ENCODE data around the gene KSR1.
"Not testable (repeated sequence)": the region's sequence is repeated elsewhere in the genome, so short reads cannot be mapped to it uniquely, and the experiment has no call there.

KSR1 gene

GRCh38 chr17:27455236-27455913 is 873 bp upstream of the KSR1 start:
- DNase-seq, result no peak

DNA sequence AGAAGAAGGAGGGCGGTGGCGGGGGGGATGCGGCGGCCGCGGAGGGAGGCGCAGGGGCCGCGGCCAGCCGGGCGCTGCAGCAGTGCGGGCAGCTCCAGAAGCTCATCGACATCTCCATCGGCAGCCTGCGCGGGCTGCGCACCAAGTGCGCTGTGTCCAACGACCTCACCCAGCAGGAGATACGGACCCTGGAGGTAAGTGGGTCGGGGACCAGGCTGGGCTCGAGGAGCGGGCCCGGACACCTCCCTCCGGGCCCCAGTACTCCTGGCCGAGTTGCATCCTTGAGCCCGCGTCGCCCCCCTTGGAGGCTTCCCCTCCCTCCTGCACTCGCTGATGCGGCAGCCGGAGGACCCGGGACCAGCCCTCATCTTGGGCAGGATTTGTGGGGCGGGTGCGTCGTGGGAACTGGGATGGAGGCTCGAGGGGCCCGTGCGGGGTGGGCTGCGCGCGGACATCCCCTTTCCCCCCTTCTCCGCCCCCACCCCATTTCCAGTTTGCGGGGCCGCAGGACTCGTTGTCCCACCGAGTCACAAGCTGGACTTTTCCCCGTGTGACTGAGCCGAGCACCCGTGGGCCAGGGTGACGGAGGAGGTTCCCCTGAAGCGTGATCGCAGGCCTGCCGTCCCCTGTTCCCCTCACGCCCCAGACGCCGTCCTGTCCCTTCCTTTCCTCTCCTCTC is 572 bp downstream of the KSR1 start:
- DNase-seq, result no peak

GRCh38 chr17:27457360-27457715 is 1.1 kb downstream of the KSR1 start:
- DNase-seq, result no peak

- no peak for DNase-seq
These were observed 1.7 kb downstream of the KSR1 start for GRCh38 chr17:27457731-27458523.

DNA sequence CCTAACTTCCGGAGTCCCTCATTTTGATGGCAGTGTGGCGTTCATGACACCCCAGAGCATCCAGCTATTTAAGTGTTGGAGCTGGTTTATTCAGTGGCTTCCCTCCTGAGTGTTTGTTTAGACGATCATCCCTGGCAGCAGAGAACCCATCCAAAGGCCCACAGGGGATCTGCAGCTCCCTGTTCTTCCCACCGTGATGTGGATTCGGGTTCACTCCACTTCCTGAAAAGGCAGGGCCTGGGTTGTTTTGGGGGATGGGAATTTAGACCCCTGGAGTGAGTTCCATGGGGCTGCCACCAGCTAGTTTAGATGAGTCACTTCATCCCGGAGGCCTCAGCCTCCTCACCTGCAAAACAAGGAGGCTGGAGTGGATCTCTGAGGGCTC is 2.3 kb downstream of the KSR1 start:
- DNase-seq, result no peak

- DNase-seq, result no peak
These were observed 3.2 kb downstream of the KSR1 start for GRCh38 chr17:27459433-27459832.

- no peak for DNase-seq
These were observed 4.0 kb downstream of the KSR1 start for GRCh38 chr17:27460196-27460725.

DNA sequence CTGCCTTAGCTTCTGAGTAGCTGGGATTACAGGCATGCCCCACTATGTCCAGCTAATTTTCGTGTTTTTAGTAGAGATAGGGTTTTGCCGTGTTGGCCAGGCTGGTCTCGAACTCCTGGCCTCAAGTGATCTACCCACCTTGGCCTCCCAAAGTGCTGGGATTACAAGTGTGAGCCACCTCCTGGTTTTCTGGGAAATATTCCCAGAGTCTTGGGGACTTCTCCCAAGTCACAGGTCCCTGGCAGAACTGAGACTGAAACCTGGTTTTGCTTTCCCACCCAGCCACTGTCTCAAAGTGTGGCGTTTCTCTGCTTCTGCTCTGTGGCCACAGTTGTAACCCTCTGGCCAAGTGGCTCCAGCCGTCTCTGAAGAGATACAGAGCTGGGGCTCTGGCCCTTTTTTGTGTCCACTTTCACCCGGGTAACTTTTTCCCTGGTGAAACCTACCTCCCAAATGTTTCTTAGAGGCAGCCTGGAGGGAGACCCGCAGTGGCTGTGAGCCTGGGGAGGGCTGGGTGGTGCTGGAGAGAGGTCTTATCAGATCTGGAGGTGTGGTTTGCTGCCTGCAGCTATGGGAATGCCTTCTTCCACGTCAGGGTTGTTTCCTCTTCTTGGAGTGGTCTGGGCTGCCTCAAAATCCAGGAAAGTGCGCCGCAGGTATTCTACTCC is 5.1 kb downstream of the KSR1 start:
- no peak for DNase-seq

- DNase-seq, result no peak
These were observed 5.9 kb downstream of the KSR1 start for GRCh38 chr17:27462149-27462548.

DNA sequence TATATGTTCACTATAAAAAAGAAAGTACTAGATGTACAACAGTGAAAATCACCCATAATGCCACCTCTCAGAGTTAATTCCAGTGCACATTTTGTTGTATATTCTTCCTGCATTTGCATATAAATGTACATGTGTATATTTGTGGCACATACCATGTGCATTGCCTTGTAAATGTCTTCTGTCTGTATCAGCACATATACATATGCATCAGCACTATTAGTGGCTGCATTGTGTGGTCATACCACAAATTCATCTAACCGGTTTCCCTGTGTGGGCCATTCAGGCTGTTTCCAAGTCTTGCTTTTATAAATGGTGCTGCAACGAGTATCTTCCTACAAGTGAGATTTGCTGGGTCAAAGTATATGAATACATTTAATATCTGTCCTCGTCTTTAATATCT is 6.5 kb downstream of the KSR1 start:
- DNase-seq, result no peak

DNA sequence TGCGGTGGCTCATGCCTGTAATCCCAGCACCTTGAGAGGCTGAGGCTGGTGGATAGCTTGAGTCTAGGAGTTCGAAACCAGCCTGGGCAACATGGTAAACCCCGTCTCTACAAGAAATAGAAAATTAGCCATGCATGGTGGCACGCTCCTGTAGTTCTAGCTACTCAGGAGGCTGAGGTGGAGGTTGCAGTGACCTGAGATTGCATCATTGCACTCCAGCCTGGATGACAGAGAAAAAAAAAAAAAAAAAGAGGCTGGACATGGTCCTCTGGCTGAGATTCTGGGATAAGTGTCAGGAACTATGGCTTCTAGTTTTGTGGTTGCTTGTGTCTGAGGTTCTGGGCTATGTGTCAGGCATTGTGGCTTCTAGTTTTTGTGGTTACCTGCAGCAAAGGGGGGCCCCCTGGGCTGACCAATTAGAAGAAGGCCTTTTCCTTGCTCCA is 7.0 kb downstream of the KSR1 start:
- DNase-seq, result no peak

GRCh38 chr17:27464019-27464418 is 7.8 kb downstream of the KSR1 start:
- DNase-seq, result not testable (repeated sequence)

GRCh38 chr17:27464431-27464830 is 8.2 kb downstream of the KSR1 start:
- no peak for DNase-seq

- DNase-seq, result not testable (repeated sequence)
These were observed 9.6 kb downstream of the KSR1 start for GRCh38 chr17:27465875-27466274.

DNA sequence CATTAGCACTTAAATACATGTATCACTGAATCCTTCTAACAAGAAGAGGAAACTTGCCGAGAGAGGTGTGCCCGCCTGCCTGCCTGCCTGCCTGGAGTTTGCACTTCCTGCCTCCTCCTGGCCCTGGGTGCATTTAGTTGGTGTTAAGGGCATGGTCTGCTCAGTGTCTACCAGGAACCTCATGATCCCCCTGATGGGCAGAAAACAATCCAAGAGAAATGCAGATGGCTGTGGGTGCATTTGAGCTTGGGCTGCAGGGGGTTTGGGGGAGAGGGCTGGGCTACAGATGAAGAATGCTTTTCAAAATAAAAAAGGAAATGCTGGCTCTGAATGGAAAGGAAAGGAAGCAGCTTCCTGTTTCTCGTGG is 10.1 kb downstream of the KSR1 start:
- no peak for DNase-seq

DNA sequence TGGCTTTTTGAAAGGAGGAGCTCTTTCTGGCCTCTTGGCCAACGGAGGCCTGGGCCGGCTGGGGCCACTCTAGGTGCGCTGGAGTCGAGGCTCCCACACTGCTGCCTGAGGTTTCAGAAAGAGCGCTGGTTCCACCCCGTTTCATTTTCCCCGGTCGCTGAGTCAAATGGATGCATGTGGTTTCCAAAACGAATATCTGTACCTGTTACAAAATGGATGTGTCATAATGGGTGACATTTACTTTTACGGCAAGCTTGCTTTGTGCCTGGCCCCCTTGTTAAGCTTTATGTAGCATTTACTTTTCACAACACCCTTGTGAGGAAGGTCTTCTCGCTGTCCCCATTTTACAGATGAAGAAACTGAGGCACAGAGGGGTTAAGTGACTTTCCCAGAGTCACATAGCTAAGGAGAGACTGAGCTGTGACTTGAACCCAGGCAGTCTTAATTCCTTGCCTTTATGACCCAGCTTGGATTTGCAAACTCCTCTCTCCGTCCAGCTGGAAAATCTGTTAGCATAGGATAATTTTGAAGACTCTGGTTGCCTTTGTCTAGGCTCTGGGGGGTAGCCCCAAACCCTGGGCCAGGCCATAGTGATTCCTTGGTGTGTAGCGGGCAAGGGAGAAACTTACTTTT is 10.6 kb downstream of the KSR1 start:
- DNase-seq, result no peak

- no peak for DNase-seq
These were observed 13.0 kb downstream of the KSR1 start for GRCh38 chr17:27469256-27469655.

GRCh38 chr17:27471321-27472269 is 15.3 kb downstream of the KSR1 start:
- DNase-seq, result no peak

DNA sequence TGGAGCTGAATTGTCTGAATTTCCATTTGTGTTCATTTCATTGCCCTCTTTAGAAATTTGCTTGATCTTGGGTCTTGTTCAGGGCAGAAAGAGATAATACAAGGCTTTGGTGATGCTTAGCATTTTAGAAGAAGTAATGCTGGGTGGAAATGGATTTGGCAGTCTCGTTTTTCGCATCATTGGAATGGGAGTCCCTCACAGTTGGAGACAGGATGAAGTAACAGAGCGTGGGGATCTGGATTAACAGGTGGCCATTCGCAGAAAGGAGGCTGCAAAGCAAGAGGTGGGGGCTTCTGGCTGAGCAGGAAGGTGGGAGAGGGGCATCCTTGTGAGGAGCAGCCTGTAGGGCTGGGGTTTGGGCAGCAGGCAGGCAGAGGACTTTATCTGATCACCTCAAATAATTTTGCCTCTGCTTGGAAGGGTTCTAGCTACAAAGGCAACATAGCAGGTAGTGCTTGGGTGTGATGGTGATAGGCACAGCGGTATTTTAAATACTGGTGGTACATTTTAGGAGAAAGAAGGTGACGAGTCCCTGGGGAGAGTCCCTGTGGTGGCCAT is 17.0 kb downstream of the KSR1 start:
- DNase-seq, result no peak

- no peak for DNase-seq
These were observed 17.7 kb downstream of the KSR1 start for GRCh38 chr17:27473748-27474609.
